ENCODE data around the gene PRR35. TPM values are rescaled to one million over a fixed set of nuclear protein-coding genes. Genes with fewer than 3 reads are reported as not detected.
A peak's percentile ranks its signal among the peaks of the same experiment; 100 is the strongest.

Gene PRR35
- total RNA-seq, 4 donors from 2014 or later, result not detected

GRCh38 chr16:591231-591630 lies 31.0 kb downstream of the PRR35 start:
- H3K36me3 ChIP-seq, result no peaks in the 10 kb centered on the region
- no peak for DNase-seq
- intact Hi-C loops (cut with DNase I), result loop anchor here (5.0 kb wide), 1 partner anchor 41 kb away; the partner anchor contains the start of gene WFIKKN1
- no peak overlapping the region for H3K4me3 ChIP-seq (replicated peaks in 1 of 3)
- 85 to 86% methylated on average over 8 of the region's 8 CpGs for WGBS, 2 donors
- no peaks in the 10 kb centered on the region for H3K9me3 ChIP-seq
- H3K27ac ChIP-seq, result no peak overlapping the region
- no peaks in the 10 kb centered on the region for H3K27me3 ChIP-seq
- peaks cover 45 to 62% of the 10 kb centered on the region in 2 donors for H3K4me1 ChIP-seq
- TF ChIP-seq, protein P1, sequence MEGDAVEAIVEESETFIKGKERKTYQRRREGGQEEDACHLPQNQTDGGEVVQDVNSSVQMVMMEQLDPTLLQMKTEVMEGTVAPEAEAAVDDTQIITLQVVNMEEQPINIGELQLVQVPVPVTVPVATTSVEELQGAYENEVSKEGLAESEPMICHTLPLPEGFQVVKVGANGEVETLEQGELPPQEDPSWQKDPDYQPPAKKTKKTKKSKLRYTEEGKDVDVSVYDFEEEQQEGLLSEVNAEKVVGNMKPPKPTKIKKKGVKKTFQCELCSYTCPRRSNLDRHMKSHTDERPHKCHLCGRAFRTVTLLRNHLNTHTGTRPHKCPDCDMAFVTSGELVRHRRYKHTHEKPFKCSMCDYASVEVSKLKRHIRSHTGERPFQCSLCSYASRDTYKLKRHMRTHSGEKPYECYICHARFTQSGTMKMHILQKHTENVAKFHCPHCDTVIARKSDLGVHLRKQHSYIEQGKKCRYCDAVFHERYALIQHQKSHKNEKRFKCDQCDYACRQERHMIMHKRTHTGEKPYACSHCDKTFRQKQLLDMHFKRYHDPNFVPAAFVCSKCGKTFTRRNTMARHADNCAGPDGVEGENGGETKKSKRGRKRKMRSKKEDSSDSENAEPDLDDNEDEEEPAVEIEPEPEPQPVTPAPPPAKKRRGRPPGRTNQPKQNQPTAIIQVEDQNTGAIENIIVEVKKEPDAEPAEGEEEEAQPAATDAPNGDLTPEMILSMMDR (IDR thresholded peaks at IDR 0.05), result no peak
- no peak for TF ChIP-seq POLR2A (IDR thresholded peaks at IDR 0.05)

GRCh38 chr16:591892-592517 lies 31.8 kb downstream of the PRR35 start:
- Histone ChIP-seq H3K27ac (peak overlapping the region; percentile 78 to 85 (median 83)), H3K4me3 (replicated peaks in 1 of 3) (no peak overlapping the region), H3K4me1 (peaks cover 45 to 59% of the 10 kb centered on the region in 2 donors), H3K36me3 (no peaks in the 10 kb centered on the region), H3K9me3 (no peaks in the 10 kb centered on the region), H3K27me3 (no peaks in the 10 kb centered on the region)
- DNase-seq, result no peak
- TF ChIP-seq POLR2A (IDR thresholded peaks at IDR 0.05), result no peak
- TF ChIP-seq, protein P1 (IDR thresholded peaks at IDR 0.05), result no peak
- WGBS, 2 donors, result 82 to 86% methylated on average over 12 to 15 of the region's 15 CpGs
- intact Hi-C loops (cut with DNase I), result loop anchor here (5.0 kb wide), 1 partner anchor 40 kb away; the partner anchor contains the start of gene WFIKKN1

DNA sequence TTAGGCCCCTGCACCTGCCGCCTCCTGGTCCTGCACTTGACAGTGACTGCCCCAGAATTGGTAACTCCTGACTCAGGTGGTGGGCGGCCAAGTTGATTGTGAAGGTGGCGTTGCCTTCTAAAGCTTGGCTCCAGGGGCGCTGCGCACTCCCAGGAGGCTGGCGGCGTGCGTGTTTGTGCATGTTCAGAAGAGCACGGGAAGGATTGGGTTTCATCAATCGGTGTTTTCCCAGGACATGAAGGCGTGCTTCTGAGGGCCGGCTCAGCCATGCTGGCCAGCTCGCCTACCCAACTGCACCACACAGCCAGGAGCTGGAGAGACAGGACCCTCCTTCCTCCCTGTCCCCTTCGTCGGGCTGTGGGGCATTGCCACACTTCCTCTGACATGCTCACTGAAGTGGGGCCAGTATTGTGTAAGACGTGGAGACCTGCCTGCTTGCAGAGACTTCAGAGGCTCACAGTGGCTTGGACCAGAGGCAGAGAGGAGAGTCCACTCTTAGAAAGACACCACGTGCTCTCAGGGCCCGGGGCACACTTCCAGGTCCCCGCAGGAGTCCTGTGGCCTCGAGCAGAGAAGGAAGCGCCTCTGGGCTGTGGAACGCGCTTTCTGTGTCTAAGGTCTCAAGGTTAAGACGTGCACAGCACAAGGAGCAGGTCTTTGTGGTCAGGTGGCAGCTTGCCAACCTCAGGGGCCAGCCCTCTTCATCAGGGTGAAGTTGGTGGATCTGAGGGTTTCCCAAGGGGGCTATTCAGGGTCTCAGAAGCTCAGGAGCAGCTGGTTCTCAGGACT lies 32.5 kb downstream of the PRR35 start:
- TF ChIP-seq, protein P1 (IDR thresholded peaks at IDR 0.05), result no peak
- TF ChIP-seq POLR2A (IDR thresholded peaks at IDR 0.05), result no peak
- 51 to 62% methylated on average over 14 to 20 of the region's 24 CpGs for WGBS, 2 donors
- Histone ChIP-seq H3K36me3 (no peaks in the 10 kb centered on the region), H3K4me3 (replicated peaks in 1 of 3) (no peak overlapping the region), H3K4me1 (peaks cover 45 to 54% of the 10 kb centered on the region in 2 donors), H3K9me3 (no peaks in the 10 kb centered on the region), H3K27me3 (no peaks in the 10 kb centered on the region), H3K27ac (peak overlapping the region; percentile 78 to 85 (median 83))
- peak; percentile 74 to 81 for DNase-seq
- intact Hi-C loops (cut with DNase I), result loop anchor here (5.0 kb wide), 1 partner anchor 40 kb away; the partner anchor contains the start of gene WFIKKN1

GRCh38 chr16:593406-593805 lies 33.2 kb downstream of the PRR35 start:
- peak overlapping the region; percentile 78 to 85 (median 83) for H3K27ac ChIP-seq
- H3K9me3 ChIP-seq, result no peaks in the 10 kb centered on the region
- H3K4me3 ChIP-seq (replicated peaks in 1 of 3), result no peak overlapping the region
- no peaks in the 10 kb centered on the region for H3K36me3 ChIP-seq
- H3K4me1 ChIP-seq, result peaks cover 41 to 48% of the 10 kb centered on the region in 2 donors
- 44 to 57% methylated on average over 9 of the region's 9 CpGs for WGBS, 2 donors
- DNase-seq, result peak; percentile 84 to 89
- intact Hi-C loops (cut with DNase I), result loop anchor here (5.0 kb wide), 1 partner anchor 39 kb away; the partner anchor contains the start of gene WFIKKN1
- TF ChIP-seq POLR2A (IDR thresholded peaks at IDR 0.05), result peak in 1 of 2 donors; percentile 39
- TF ChIP-seq, protein P1 (IDR thresholded peaks at IDR 0.05), result no peak
- H3K27me3 ChIP-seq, result no peaks in the 10 kb centered on the region

Measured in thyroid gland (tissue), 4 donors.